Gastrocnemius medialis (tissue), 4 donors: ENCODE data around the gene RASAL2.

Experiments
- CTCF ChIP-seq, 5 experiments: fragments of 450-650 bp in 3 of 5; fragments of 200-600 bp in 2 of 5; sonication (generic) in 2 of 5; IDR thresholded peaks in 4 of 5; conservative IDR thresholded peaks in 1 of 5; 1 replicate in 4 of 5; 2 replicates in 1 of 5; pipeline ENCODE4 v1.5.1; 2016 to 2019; ENCODE audit warnings: antibody characterized with exemption in 5 of 5, mild to moderate bottlenecking in 3 of 5, moderate library complexity in 3 of 5
- POLR2A ChIP-seq, 2 donors: fragments of 450-650 bp; IDR thresholded peaks; one replicate each; pipeline ENCODE4 v1.6.1; 2017; ENCODE audit warnings: antibody characterized with exemption in 2 of 2, mild to moderate bottlenecking in 2 of 2, moderate library complexity in 2 of 2

- TF ChIP-seq POLR2A (IDR thresholded peaks at IDR 0.05) (no peak), CTCF (IDR thresholded peaks at IDR 0.05 in 4 of 5, conservative IDR thresholded peaks at IDR 0.05 in 1 of 5) (no peak)
Measured at GRCh38 chr1:178335426-178335825, 241.5 kb downstream of the RASAL2 start.
